ENCODE results near the gene CD274. TPM values are rescaled to one million over a fixed set of nuclear protein-coding genes. Genes with fewer than 3 reads are reported as not detected.
A peak's percentile ranks its signal among the peaks of the same experiment; 100 is the strongest.

The CD274 gene
- polyA plus RNA-seq (2011; rRNA removed) (16.3 and 16.6 TPM in 2 replicates), polyA minus RNA-seq (2011; rRNA and poly(A)+ RNA removed) (12.3 and 16.3 TPM in 2 replicates)

GRCh38 chr9:5450359-5451091, at the start of gene CD274:
CD274 (plus strand) TSS chr9:5450542; CDS start chr9:5456114, 5,572 bp downstream.
- DNase-seq (ENCODE audit: low read depth, low spot score): peak; percentile 74
- Histone ChIP-seq H3K4me3 (ENCODE audit: low read depth, low read length) (peak within 1 kb of the TSS; percentile 78), H3K9me3 (ENCODE audit: control insufficient read depth, insufficient read depth, low read length) (no peaks in the 10 kb centered on the region), H3K27me3 (ENCODE audit: control insufficient read depth, insufficient read depth, low read length) (no peaks in the 10 kb centered on the region), H3K27ac (ENCODE audit: low read depth, low read length) (peak within 1 kb of the TSS; percentile 66)
- peak; percentile 73 for TF ChIP-seq CTCF (IDR thresholded peaks at IDR 0.05; ENCODE audit: low read depth, low read length)
- CTCF ChIA-PET: interaction anchor here (0.6 to 2.8 kb wide), 20 partner anchors 8 to 264 kb away, joined by 3 to 44 read pairs (median 4); partner anchors contain the start of genes PDCD1LG2 and PLGRKT
- POLR2A ChIA-PET: interaction anchor here (0.8 to 2.2 kb wide), 8 partner anchors 11 to 466 kb away, joined by 3 to 11 read pairs (median 5); partner anchors contain the start of genes JAK2, PDCD1LG2, PLGRKT and RIC1

- no peaks in the 10 kb centered on the region for H3K27me3 ChIP-seq (ENCODE audit: control insufficient read depth, insufficient read depth, low read length)
- no peak for TF ChIP-seq CTCF (IDR thresholded peaks at IDR 0.05; ENCODE audit: low read depth, low read length)
- H3K27ac ChIP-seq (ENCODE audit: low read depth, low read length): no peak overlapping the region
- H3K4me3 ChIP-seq (ENCODE audit: low read depth, low read length): no peak overlapping the region
- DNase-seq (ENCODE audit: low read depth, low spot score): no peak
- no peaks in the 10 kb centered on the region for H3K9me3 ChIP-seq (ENCODE audit: control insufficient read depth, insufficient read depth, low read length)
- ChIA-PET POLR2A (no interaction called here), CTCF (no interaction called here)
These were observed 48.1 kb upstream of the CD274 start for GRCh38 chr9:5402217-5402616.

GRCh38 chr9:5408596-5408995, 41.7 kb upstream of the CD274 start:
- Histone ChIP-seq H3K9me3 (ENCODE audit: control insufficient read depth, insufficient read depth, low read length) (peaks cover 5% of the 10 kb centered on the region; the same call in 1 of the 2 replicates), H3K27ac (ENCODE audit: low read depth, low read length) (no peak overlapping the region), H3K27me3 (ENCODE audit: control insufficient read depth, insufficient read depth, low read length) (no peaks in the 10 kb centered on the region), H3K4me3 (ENCODE audit: low read depth, low read length) (no peak overlapping the region)
- TF ChIP-seq CTCF (IDR thresholded peaks at IDR 0.05; ENCODE audit: low read depth, low read length): no peak
- DNase-seq (ENCODE audit: low read depth, low spot score): no peak
- POLR2A ChIA-PET: no interaction called here
- CTCF ChIA-PET: no interaction called here

- ChIA-PET CTCF (interaction anchor here (0.6 to 1.6 kb wide), 5 partner anchors 9 to 231 kb away, joined by 3 to 5 read pairs (median 3); no protein-coding TSS in a partner anchor), POLR2A (no interaction called here)
- H3K27me3 ChIP-seq (ENCODE audit: control insufficient read depth, insufficient read depth, low read length): no peaks in the 10 kb centered on the region
- DNase-seq (ENCODE audit: low read depth, low spot score): no peak
- TF ChIP-seq CTCF (IDR thresholded peaks at IDR 0.05; ENCODE audit: low read depth, low read length): no peak
- peaks cover 4% of the 10 kb centered on the region; the same call in 1 of the 2 replicates for H3K9me3 ChIP-seq (ENCODE audit: control insufficient read depth, insufficient read depth, low read length)
- H3K27ac ChIP-seq (ENCODE audit: low read depth, low read length): no peak overlapping the region
- no peak overlapping the region for H3K4me3 ChIP-seq (ENCODE audit: low read depth, low read length)
These were observed 33.4 kb upstream of the CD274 start for GRCh38 chr9:5416953-5417352.

GRCh38 chr9:5418481-5418880, 31.9 kb upstream of the CD274 start:
- DNase-seq (ENCODE audit: low read depth, low spot score): no peak
- POLR2A ChIA-PET: no interaction called here
- CTCF ChIA-PET: no interaction called here
- no peaks in the 10 kb centered on the region for H3K27me3 ChIP-seq (ENCODE audit: control insufficient read depth, insufficient read depth, low read length)
- H3K9me3 ChIP-seq (ENCODE audit: control insufficient read depth, insufficient read depth, low read length): peaks cover 4% of the 10 kb centered on the region; the same call in 1 of the 2 replicates
- no peak overlapping the region for H3K4me3 ChIP-seq (ENCODE audit: low read depth, low read length)
- no peak overlapping the region for H3K27ac ChIP-seq (ENCODE audit: low read depth, low read length)
- no peak for TF ChIP-seq CTCF (IDR thresholded peaks at IDR 0.05; ENCODE audit: low read depth, low read length)
